Measurements from ENCODE around the gene SPRY2.

SPRY2 gene

DNA sequence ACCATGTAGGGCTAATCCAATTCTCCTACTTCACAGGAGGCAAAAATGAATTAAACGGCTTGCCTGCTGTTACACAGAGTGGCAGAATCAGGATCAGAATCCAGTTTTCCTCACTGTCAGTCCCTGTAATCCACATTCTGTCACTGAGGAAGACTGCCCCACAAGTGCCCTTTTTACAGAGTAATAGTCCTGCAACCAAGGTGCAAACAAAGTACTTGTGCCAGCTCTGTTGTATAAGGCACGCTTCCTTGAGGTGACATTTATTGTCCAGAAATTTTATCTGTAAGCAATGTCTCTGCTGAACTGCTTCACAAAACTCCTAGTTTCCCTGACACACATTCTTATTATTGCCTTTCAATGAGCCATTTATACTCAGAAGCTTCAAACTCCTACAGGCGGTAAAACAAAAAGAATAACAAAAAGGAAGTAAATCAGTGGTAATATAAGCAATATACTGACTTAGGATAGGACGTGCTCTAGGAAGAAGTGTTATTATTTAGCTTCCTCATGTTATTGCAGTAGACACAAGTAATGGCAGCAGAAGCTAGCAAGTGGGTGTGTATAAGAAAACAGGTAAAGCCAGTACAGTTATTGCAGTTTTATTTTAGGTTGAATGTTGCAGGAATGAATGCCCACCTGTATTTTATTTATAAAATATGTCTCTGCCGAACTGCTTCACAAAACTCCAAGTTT is 28.8 kb downstream of the SPRY2 start:
- no peak for DNase-seq

DNA sequence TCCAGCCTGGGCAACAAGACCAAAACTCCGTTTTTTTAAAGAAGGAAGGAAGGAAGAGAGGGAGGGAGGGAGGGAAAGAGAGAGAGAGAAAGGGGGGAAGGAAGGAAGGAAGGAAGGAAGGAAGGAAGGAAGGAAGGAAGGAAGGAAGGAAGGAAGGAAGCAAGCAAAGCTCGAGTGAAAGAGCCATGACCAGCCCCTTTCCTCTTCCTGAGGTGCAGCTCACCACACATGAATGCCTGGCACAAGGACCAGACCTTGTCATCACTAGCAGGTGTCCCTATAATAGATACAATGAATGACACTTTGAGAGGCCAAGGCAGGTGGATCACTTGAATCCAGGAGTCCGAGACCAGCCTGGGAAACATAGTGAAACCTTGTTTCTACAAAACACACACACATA is 31.0 kb downstream of the SPRY2 start:
- no peak for DNase-seq

DNA sequence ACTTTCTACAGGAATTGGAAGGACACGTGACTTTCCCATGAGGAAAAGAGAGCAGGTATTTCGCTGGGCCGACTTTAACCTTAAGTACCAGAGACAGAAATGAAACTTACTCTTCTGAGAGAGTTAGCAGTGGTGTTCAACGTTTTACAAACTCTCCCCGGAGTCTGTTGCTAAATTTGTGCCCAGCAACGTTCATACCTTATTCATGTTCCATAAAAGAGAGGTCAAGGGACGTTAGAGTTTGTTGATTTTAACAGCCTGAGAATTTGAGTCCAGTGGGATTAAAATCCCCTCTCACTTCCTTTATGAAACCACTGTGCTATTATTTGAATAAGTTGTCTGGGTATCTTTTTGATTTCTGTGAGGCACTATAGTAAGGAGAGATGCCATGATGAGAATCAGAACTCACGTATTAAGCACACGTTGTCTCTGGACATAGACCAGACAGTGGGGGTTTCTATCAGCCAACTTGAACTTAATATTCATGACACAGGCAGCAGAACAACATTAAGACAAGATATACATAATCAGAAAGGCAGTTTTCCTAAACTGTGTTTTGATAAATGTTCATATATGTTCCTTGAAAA is 33.4 kb downstream of the SPRY2 start:
- no peak for DNase-seq

DNA sequence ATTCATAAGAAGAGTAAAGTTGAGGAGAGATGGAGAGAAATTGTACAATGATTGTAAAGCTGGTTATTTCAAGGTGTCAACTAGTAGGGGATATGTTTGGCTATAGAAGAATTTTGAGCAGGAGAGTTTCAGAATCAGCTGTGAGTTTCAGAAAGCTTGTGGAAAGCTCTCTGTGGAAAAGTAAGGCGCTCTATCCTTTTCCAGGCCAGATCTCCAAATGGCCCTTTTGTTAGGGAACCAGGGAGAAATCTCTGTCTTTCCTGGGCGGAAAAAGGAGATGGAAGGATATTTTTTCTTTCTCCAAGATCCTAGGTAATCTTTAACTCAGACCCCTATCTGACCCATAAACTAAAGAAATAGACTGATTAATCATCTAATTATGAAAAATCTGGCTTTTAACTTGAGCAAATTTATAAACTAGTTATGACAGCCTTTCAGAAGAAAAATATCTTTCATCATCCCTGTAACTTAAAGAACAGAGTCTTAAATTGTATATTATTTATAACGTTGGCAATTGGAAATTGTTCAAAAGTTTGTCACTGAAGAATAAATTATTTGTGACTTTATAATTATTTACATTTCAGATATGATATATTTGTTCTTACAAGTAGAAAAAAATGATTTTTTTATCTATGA is 34.5 kb downstream of the SPRY2 start:
- DNase-seq = no peak

DNA sequence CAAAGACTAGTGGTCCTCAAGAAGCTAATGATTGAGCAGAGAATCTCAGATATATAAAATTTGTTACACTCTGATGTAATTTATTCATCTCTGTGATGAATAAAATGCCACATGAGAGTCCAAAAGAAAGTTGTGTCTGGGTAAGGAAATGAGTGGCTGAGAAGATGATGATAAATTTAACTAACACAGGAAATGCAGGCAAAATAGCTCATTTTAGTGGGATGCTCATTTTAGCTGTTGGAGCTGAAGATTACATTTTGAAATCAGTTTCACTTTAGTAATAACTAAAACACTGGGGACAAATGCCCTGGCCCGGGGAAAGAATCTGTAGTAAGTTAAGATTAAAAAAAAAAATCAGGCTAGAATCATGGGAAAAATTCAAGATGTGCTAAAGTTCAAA is 35.2 kb downstream of the SPRY2 start:
- DNase-seq = peak; percentile 1

DNA sequence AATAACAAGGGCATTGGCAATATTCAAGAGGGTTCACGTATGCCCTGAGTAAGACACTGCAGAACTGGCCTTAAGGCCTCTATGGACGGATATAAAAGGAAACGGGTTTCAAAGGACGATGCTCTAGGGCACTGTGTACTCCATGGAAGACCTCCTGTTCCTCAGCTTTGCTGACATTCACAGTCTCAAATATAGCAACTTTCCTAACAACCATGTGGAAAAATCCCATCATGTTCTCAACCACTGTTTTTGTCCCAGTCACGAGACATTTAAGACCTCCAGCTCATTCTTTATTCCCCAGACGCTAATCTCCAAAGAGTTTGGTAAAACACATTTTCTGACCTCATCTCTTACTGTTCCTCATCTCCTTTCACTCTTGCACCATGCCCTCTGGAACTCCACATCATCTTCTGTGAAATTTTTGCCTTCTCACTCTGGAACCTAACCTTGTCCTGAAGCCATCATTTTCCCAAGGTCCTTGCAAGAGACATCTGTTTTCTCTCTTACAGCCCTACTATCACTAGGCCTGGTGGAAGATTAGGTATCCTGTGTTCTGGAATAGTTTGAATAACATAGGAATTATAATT is 37.6 kb downstream of the SPRY2 start:
- no peak for DNase-seq

DNA sequence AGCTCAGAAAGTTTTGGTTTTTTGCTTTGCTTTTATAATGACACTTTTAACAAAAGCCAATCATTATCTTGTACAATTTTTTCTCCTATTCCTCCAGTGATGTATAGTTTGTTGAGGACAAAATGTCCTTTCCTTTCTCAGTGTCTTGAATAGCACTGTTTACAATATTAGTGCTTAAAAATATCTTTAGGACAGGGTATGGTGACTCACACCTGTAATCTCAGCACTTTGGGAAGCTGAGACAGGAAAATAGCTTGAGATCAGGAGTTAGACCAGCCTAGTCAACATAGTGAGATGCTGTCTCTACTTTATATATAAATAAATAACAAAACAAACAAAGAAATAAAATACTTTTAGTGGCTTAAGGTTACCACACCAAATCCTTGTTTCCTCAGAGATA is 41.9 kb downstream of the SPRY2 start:
- DNase-seq = no peak

DNA sequence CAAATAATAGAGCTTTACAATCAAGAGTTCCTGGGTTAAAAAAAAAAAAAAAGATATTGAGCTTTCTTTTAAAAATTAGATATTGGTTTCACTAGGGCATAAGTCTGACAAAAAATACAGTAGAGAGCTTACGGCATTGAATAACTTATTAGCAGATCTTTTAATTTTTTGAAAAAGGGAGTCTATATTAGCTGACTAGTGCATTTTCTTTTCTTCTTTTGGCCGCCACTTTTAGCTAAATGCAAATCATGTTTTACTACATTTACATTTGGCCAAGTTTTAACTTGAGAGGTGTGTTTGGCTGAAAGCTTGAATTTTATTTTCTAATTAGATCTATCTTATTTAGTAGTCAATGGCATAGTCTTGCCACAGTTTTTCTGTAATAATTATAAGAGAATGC is 43.4 kb downstream of the SPRY2 start:
- DNase-seq = no peak

DNA sequence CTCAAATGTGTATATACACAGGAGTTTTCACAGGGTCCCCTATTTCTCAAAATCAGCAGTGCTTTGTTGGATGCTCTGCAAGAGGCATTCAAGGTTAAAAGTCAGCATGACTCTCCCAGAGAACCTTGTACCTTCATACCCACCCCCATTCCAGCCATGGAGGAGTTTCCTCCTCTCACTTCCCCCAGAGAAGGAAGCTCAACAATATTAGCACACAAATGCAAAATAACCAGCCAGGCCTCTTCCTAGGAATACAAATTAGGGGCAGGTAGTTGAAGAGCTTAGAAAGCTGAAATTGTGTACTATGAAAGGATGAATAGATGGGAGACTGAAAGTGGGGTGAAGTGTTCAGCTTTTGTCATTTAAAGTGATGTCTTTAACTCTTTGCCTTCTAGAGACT is 43.8 kb downstream of the SPRY2 start:
- DNase-seq = no peak

DNA sequence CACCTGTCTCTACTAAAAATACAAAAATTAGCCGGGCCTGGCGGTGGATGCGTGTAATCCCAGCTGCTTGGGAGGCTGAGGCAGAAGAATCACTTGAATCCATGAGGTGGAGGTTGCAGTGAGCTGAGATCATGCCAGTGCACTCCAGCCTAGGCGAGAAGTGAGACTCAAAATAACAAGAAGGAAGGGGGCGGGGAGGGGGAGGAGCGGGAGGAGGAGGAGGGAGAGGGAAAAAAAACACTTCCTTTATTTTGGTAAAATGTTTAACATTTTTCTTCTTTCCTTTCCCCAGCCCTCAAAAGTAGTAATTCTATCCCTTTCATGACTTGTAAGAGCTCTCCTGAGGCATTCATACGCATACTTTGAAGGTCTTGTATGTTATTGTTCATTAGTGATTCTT is 44.3 kb downstream of the SPRY2 start:
- no peak for DNase-seq

DNA sequence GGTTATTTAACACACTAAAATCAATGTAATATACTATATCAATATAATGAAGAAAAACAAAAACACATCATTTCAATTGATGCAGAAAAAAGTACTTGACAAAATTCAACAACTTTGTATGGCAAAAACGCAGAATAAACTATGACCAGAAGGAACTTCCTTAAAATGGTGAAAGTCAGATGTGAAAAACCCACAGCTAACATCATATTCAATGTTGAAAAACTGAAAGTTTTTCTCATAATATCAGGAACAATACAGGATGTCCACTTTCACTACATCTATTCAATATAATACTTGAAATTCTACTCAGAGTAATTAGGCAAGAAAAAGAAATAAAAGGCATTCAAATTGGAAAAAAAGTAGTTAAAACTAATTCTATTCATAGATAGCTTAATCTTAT is 50.3 kb downstream of the SPRY2 start:
- DNase-seq = no peak
